ENCODE results near the gene PHACTR1. TPM values are rescaled to one million over a fixed set of nuclear protein-coding genes. Genes with fewer than 3 reads are reported as not detected.

Gene PHACTR1
- total and polyA plus RNA-seq, 9 of the 15 experiments (the other 6 are each of a cell fraction or from before 2014, with no cell fraction given): 11.5 to 32.6 (median 22.0) TPM

DNA sequence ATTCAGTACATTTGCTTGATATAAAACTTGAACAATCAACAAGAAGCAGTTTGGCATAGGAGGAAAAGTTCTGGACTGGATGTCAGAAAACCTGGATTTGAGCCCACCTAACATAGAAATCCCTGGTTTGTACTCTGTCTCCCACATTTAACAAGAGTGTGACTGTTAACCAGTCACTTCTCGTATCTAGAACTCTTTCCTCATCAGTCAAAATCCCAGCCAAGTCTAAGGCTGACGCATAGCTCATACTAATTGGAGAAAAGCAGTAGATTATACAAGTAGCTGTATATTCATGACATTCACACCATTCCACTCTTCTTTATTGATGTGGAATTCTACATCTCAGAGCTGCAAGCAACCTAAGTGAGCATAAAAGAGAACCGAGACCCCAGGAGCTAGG is 222.7 kb downstream of the PHACTR1 start:
- no TSS peak for BruUV-seq (replicated peaks)
- Histone ChIP-seq H3K9ac (ENCODE audit: insufficient read depth in 1 of 2, low read depth in 2 of 2, low read length in 2 of 2) (no peak overlapping the region), H2AFZ (ENCODE audit: low read depth, low read length) (no peak overlapping the region), H3K9me1 (ENCODE audit: control insufficient read depth, insufficient read depth, low read length) (no peaks in the 10 kb centered on the region), H3K4me1 (replicated peaks in 1 of 2; ENCODE audit: control insufficient read depth in 2 of 2, insufficient read depth in 2 of 2, low read length in 2 of 2) (no peaks in the 10 kb centered on the region), H3K9me3 (replicated peaks; ENCODE audit: control insufficient read depth, insufficient read depth, low read depth, low read length) (no peaks in the 10 kb centered on the region; the same call in 1 of the 2 replicates), H3K36me3 (ENCODE audit: control insufficient read depth, insufficient read depth, low read length) (no peaks in the 10 kb centered on the region), H4K20me1 (replicated peaks; ENCODE audit: control insufficient read depth, insufficient read depth, low read length) (no peaks in the 10 kb centered on the region), H3K79me2 (ENCODE audit: control insufficient read depth, insufficient read depth, low read length) (no peaks in the 10 kb centered on the region), H3K27ac (ENCODE audit: extremely low read depth, low read depth, low read length) (no peak overlapping the region), H3K4me3 (no peak overlapping the region), H3K27me3 (ENCODE audit: control insufficient read depth in 2 of 2, insufficient read depth in 2 of 2, low read length in 2 of 2) (peaks cover 0 to 2% of the 10 kb centered on the region in 2 experiments; a peak in 1 of 5 replicates), H3K4me2 (ENCODE audit: insufficient read depth, low read length) (no peak overlapping the region)
- DNase-seq (ENCODE audit: extremely low read depth in 1 of 4, low spot score in 3 of 4) (no peak), ATAC-seq (no peak), FAIRE-seq (no peak)
- WGBS (ENCODE audit: insufficient coverage, low coverage, missing lambda C conversion rate): 0% methylated on average over 3 of the region's 3 CpGs
- TF ChIP-seq, protein P1, sequence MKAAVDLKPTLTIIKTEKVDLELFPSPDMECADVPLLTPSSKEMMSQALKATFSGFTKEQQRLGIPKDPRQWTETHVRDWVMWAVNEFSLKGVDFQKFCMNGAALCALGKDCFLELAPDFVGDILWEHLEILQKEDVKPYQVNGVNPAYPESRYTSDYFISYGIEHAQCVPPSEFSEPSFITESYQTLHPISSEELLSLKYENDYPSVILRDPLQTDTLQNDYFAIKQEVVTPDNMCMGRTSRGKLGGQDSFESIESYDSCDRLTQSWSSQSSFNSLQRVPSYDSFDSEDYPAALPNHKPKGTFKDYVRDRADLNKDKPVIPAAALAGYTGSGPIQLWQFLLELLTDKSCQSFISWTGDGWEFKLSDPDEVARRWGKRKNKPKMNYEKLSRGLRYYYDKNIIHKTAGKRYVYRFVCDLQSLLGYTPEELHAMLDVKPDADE (conservative IDR thresholded peaks at IDR 0.05; ENCODE audit: control insufficient read depth, low read depth, low read length): no peak
- TF ChIP-seq GTF2A2 (tag; IDR thresholded peaks at IDR 0.05): no peak
- TF ChIP-seq E2F1 (CRISPR knock-in tag; IDR thresholded peaks at IDR 0.05): no peak
- TF ChIP-seq CAMTA2 (CRISPR knock-in tag; conservative IDR thresholded peaks at IDR 0.05): no peak
- no peak for TF ChIP-seq NELFE (IDR thresholded peaks at IDR 0.05; ENCODE audit: insufficient read depth, insufficient read length)
- TF ChIP-seq RB1 (IDR thresholded peaks at IDR 0.05; ENCODE audit: low read depth): no peak
- TF ChIP-seq ZNF121 (CRISPR knock-in tag; conservative IDR thresholded peaks at IDR 0.05): no peak
- TF ChIP-seq HEY1 (CRISPR knock-in tag; IDR thresholded peaks at IDR 0.05; ENCODE audit: borderline replicate concordance): no peak
- no peak for TF ChIP-seq CBX3 (IDR thresholded peaks at IDR 0.05; ENCODE audit: borderline replicate concordance in 1 of 2, low read length in 2 of 2)
- no peak for TF ChIP-seq ZFPM2 (CRISPR knock-in tag; IDR thresholded peaks at IDR 0.05)
- no peak for TF ChIP-seq KHSRP (IDR thresholded peaks at IDR 0.05)
- no peak for TF ChIP-seq CTCF (IDR thresholded peaks at IDR 0.05 in 2 of 3, conservative IDR thresholded peaks at IDR 0.05 in 1 of 3; ENCODE audit: insufficient read depth in 2 of 3, low read depth in 1 of 3, low read length in 3 of 3)
- ChIA-PET POLR2A (interaction anchor here (0.6 kb wide), 1 partner anchor 614 kb away, joined by 3 read pairs; no protein-coding TSS in a partner anchor), CTCF (ENCODE audit: low intra/inter-chr PET ratio) (no interaction called here)
- intact Hi-C loops (cut with micrococcal nuclease) (no loop called here), in situ Hi-C loops (cut with MboI) (no loop called here)
